SK-N-SH (cell line): Measurements from ENCODE around the gene AXIN1. TPM values are rescaled to one million over a fixed set of nuclear protein-coding genes. Genes with fewer than 3 reads are reported as not detected.

ENCODE experiments used
- CTCF ChIA-PET: fragments of 300-600, 350-600 bp; formaldehyde crosslinking; extraction: SDS; loops from one replicate; lab custom pipeline; 2021; lab: Yijun Ruan, JAX
- POLR2A ChIA-PET: fragments of 350-600 bp; sonication (Branson Sonifier 250); formaldehyde crosslinking; extraction: SDS; loops from one replicate; lab custom pipeline; 2020; ENCODE audit warnings: antibody characterized with exemption, inconsistent platforms; lab: Yijun Ruan, JAX
- DNase-seq: peaks from one replicate; pipeline ENCODE4 v3.0.0; 2012
- H2AFZ ChIP-seq: fragments of 200-600 bp; sonication (generic); 2 replicates; pipeline ENCODE4 v1.8.1; 2016; ENCODE audit warnings: antibody characterized with exemption, mild to moderate bottlenecking, low read depth
- H3F3A ChIP-seq: fragments of 200-600 bp; sonication (generic); replicated peaks from 2 replicates; pipeline ENCODE3; 2016; ENCODE audit warnings: antibody characterized with exemption, mild to moderate bottlenecking; ENCODE audit not compliant: insufficient read depth
- H3K27ac ChIP-seq, 2 experiments: fragments of 200-500 bp in 1 of 2; fragments of 200-600 bp in 1 of 2; sonication (Bioruptor generic) in 1 of 2; sonication (generic), shearing (Covaris generic) in 1 of 2; 2 replicates each; pipeline versions ENCODE4 v1.5.1 to v1.6.1; 2014 to 2016; ENCODE audit warnings: low read depth in 2 of 2, inconsistent platforms in 1 of 2, low read length in 1 of 2, mild to moderate bottlenecking in 1 of 2, mixed read lengths in 1 of 2
- H3K27me3 ChIP-seq: fragments of 200-600 bp; sonication (generic), shearing (Covaris generic); 2 replicates; pipeline ENCODE4 v1.6.1; 2016; ENCODE audit warnings: mixed run types; ENCODE audit not compliant: insufficient read depth
- H3K36me3 ChIP-seq, 2 experiments: fragments of 200-500 bp in 1 of 2; fragments of 200-600 bp in 1 of 2; sonication (Bioruptor generic) in 1 of 2; sonication (generic) in 1 of 2; replicated peaks in 1 of 2; 2 replicates each; pipeline versions ENCODE3 to v1.5.1; 2014 to 2016; ENCODE audit warnings: low read length in 1 of 2, mild to moderate bottlenecking in 1 of 2; ENCODE audit not compliant: insufficient read depth in 2 of 2, control insufficient read depth in 1 of 2
- H3K4me1 ChIP-seq, 2 experiments: fragments of 200-500 bp in 1 of 2; fragments of 200-600 bp in 1 of 2; sonication (Bioruptor generic) in 1 of 2; sonication (generic), shearing (Covaris generic) in 1 of 2; 2 replicates each; pipeline versions ENCODE4 v1.5.1 to v1.6.1; 2014 to 2016; ENCODE audit warnings: low read depth in 1 of 2, low read length in 1 of 2, mixed run types in 1 of 2; ENCODE audit not compliant: insufficient read depth in 2 of 2, control insufficient read depth in 1 of 2
- H3K4me2 ChIP-seq: fragments of 200-600 bp; sonication (generic), shearing (Covaris generic); 2 replicates; pipeline ENCODE4 v1.6.1; 2017; ENCODE audit warnings: mixed run types
- H3K4me3 ChIP-seq, 2 experiments: fragments of 200-500 bp in 1 of 2; fragments of 200-600 bp in 1 of 2; sonication (Bioruptor generic) in 1 of 2; sonication (generic), shearing (Covaris generic) in 1 of 2; 2 replicates each; pipeline versions ENCODE4 v1.5.1 to v1.8.1; 2014 to 2016; ENCODE audit warnings: low read depth in 2 of 2, inconsistent platforms in 1 of 2, low read length in 1 of 2, mild to moderate bottlenecking in 1 of 2, mixed read lengths in 1 of 2, moderate library complexity in 1 of 2
- H3K79me2 ChIP-seq: fragments of 200-600 bp; sonication (generic); 2 replicates; pipeline ENCODE4 v1.8.1; 2017; ENCODE audit warnings: mild to moderate bottlenecking; ENCODE audit not compliant: insufficient read depth
- H3K9ac ChIP-seq: fragments of 200-600 bp; sonication (generic); 2 replicates; pipeline ENCODE4 v1.6.1; 2017; ENCODE audit warnings: mixed run types
- H3K9me2 ChIP-seq: fragments of 200-600 bp; sonication (generic); 2 replicates; pipeline ENCODE4 v1.6.1; 2017; ENCODE audit warnings: mixed run types
- H3K9me3 ChIP-seq: fragments of 200-600 bp; sonication (generic); 2 replicates; pipeline ENCODE4 v1.6.1; 2017; ENCODE audit warnings: mixed run types, mild to moderate bottlenecking, moderate library complexity
- H4K20me1 ChIP-seq: fragments of 200-600 bp; sonication (generic); 2 replicates; pipeline ENCODE4 v1.6.1; 2017; ENCODE audit warnings: mild to moderate bottlenecking, mixed run types; ENCODE audit not compliant: insufficient read depth
- FOXM1 ChIP-seq: IDR thresholded peaks from 2 replicates; pipeline ENCODE4 v1.4.0; 2012; ENCODE audit warnings: low read depth, mild to moderate bottlenecking
- GABPA ChIP-seq: IDR thresholded peaks from 2 replicates; pipeline ENCODE4 v1.4.0; 2012; ENCODE audit warnings: low read depth, mild to moderate bottlenecking
- GATA2 ChIP-seq: sonication (generic); formaldehyde crosslinking; IDR thresholded peaks from 2 replicates; pipeline ENCODE4 v1.5.0; 2020; ENCODE audit warnings: mild to moderate bottlenecking, missing genetic modification reagents
- IRF3 ChIP-seq: fragments of 150-350 bp; IDR thresholded peaks from 2 replicates; pipeline ENCODE4 v1.6.1; 2016; ENCODE audit warnings: mild to moderate bottlenecking, low read depth, low read length
- JUND ChIP-seq: IDR thresholded peaks from 2 replicates; pipeline ENCODE4 v1.4.0; 2012
- MXI1 ChIP-seq: IDR thresholded peaks from 2 replicates; pipeline ENCODE4 v1.6.1; 2012; ENCODE audit warnings: mild to moderate bottlenecking, low read depth, low read length, improper control_type of control experiment
- RCOR1 ChIP-seq: fragments of 150-350 bp; IDR thresholded peaks from 2 replicates; pipeline ENCODE4 v1.6.1; 2017; ENCODE audit warnings: antibody characterized with exemption, low read length
- RFX5 ChIP-seq: IDR thresholded peaks from 2 replicates; pipeline ENCODE4 v1.6.1; 2012; ENCODE audit warnings: mild to moderate bottlenecking, improper control_type of control experiment, low read length
- RXRA ChIP-seq: IDR thresholded peaks from 2 replicates; pipeline ENCODE4 v1.4.0; 2012; ENCODE audit warnings: low read depth, mild to moderate bottlenecking, borderline replicate concordance
- SIN3A ChIP-seq: IDR thresholded peaks from 2 replicates; pipeline ENCODE4 v1.6.1; 2012; ENCODE audit warnings: low read depth, mild to moderate bottlenecking, low read length, moderate library complexity, borderline replicate concordance
- TCF12 ChIP-seq: IDR thresholded peaks from 2 replicates; pipeline ENCODE4 v1.4.0; 2012
- ZBTB33 ChIP-seq: IDR thresholded peaks from 2 replicates; pipeline ENCODE4 v1.4.0; 2012; ENCODE audit warnings: low read depth, borderline replicate concordance
- WGBS: methylation state at CpG from one replicate; pipeline ENCODE4 v1.1.6; 2017; ENCODE audit warnings: low lambda C conversion rate; 5-methylcytosine and 5-hydroxymethylcytosine counted together
- polyA plus RNA-seq, 3 experiments: library from polyadenylated mRNA; depleted of rRNA; stranded (reverse); fragments of >200 nt; gene quantifications; 2 replicates each; pipeline ENCODE4 v1.2.3, GENCODE V29; 2012
- TF ChIP-seq, protein P1 (sequence below): IDR thresholded peaks from 2 replicates; pipeline ENCODE4 v1.4.0; 2012; ENCODE audit warnings: low read depth, borderline replicate concordance

The AXIN1 gene
- polyA plus RNA-seq, 1 of the 3 experiments (the other 2 are of a cell fraction), result 19.9 TPM

DNA sequence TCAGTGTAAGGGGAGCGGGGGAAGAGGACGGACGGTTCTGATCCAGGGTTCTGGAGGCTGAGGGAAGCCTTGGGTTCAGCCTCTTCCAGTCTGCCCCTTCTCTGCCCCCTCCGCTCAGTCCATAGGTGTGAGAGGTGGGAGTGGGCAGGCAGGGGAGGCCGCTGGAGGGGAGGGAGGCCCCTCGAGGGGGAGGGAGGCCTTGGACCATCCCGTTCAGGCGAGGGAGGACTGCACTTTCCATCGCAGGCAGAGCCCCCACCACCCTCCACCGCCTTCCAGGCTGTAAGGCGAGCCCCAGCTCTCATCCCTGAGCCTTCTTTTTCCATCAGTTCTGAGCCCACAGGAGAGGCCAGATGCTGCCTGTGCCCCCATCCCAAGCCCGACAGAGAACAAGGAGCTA, 4.2 kb upstream of the AXIN1 start:
- peaks cover 2% of the 10 kb centered on the region; the same call in 1 of the 2 replicates for H3K79me2 ChIP-seq
- no peaks in the 10 kb centered on the region for H3K27me3 ChIP-seq
- POLR2A ChIA-PET, result interaction anchor here (0.6 kb wide), 1 partner anchor 9 kb away, joined by 3 read pairs; no protein-coding TSS in a partner anchor
- no peaks in the 10 kb centered on the region for H3K9me2 ChIP-seq
- TF ChIP-seq, protein P1, sequence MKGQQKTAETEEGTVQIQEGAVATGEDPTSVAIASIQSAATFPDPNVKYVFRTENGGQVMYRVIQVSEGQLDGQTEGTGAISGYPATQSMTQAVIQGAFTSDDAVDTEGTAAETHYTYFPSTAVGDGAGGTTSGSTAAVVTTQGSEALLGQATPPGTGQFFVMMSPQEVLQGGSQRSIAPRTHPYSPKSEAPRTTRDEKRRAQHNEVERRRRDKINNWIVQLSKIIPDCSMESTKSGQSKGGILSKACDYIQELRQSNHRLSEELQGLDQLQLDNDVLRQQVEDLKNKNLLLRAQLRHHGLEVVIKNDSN, result no peak
- TF ChIP-seq TCF12 (no peak), SIN3A (no peak), RXRA (no peak), GABPA (no peak), MXI1 (no peak), JUND (no peak), RFX5 (no peak), FOXM1 (no peak), IRF3 (no peak), GATA2 (CRISPR knock-in tag) (no peak), ZBTB33 (no peak), RCOR1 (no peak)
- TF ChIP-seq, all 33 proteins: peak for 0
- Histone ChIP-seq H3F3A (no peaks in the 10 kb centered on the region), H3K4me1 (peaks cover 0 to 4% of the 10 kb centered on the region in 2 experiments; a peak in 1 of 4 replicates), H3K9me3 (no peaks in the 10 kb centered on the region), H3K36me3 (no peaks in the 10 kb centered on the region), H3K9ac (no peak overlapping the region), H3K4me3 (no peak overlapping the region), H3K4me2 (no peak overlapping the region), H2AFZ (no peak overlapping the region), H3K27ac (no peak overlapping the region), H4K20me1 (no peaks in the 10 kb centered on the region)
- no peak for DNase-seq
- 62% methylated on average over 8 of the region's 12 CpGs for WGBS
- CTCF ChIA-PET, result interaction anchor here (1.2 kb wide), 3 partner anchors 111 to 291 kb away, joined by 3 read pairs; partner anchors contain the start of gene HBQ1

DNA sequence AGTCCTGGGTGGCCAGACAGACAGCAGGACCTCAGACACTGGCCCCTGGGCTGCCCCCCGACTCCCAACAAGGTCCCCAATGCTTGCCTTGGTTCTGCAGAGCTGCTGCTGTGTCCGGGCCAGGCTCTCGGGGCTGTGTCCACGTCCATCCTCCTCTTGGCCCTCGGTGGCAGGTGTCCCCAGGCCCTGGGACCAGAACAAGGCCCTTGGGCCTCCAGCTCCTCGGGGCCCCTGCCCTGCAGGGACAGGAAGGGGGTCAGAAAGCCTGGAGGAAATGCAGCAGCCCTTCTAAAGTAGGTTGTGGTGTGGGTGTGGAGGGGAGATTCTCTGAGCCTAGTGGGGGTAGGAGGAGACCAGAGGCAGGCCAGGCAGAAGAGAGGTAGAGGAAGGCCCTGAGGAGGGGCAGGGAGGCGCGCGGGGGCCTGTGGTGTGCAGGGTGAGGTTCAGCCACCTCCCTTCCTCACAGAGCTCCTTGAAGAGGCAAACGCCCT, 2.5 kb upstream of the AXIN1 start:
- peaks cover 4 to 6% of the 10 kb centered on the region in 2 experiments for H3K36me3 ChIP-seq
- peaks cover 0 to 4% of the 10 kb centered on the region in 2 experiments; a peak in 2 of 4 replicates for H3K4me1 ChIP-seq
- no peaks in the 10 kb centered on the region for H3K9me2 ChIP-seq
- no peak for DNase-seq
- H3K4me2 ChIP-seq, result no peak overlapping the region
- 84% methylated on average over 8 of the region's 10 CpGs for WGBS
- POLR2A ChIA-PET, result no interaction called here
- H2AFZ ChIP-seq, result no peak overlapping the region
- H4K20me1 ChIP-seq, result peaks cover 12% of the 10 kb centered on the region; the same call in 1 of the 2 replicates
- peaks cover 20% of the 10 kb centered on the region for H3K79me2 ChIP-seq
- no peaks in the 10 kb centered on the region for H3K27me3 ChIP-seq
- CTCF ChIA-PET, result interaction anchor here (0.8 to 1.2 kb wide), 3 partner anchors 14 to 238 kb away, joined by 3 to 4 read pairs (median 4); no protein-coding TSS in a partner anchor
- no peaks in the 10 kb centered on the region for H3F3A ChIP-seq
- H3K9ac ChIP-seq, result no peak overlapping the region
- no peak overlapping the region for H3K4me3 ChIP-seq
- TF ChIP-seq FOXM1, result no peak
- TF ChIP-seq, all 33 proteins: peak for 0
- H3K9me3 ChIP-seq, result no peaks in the 10 kb centered on the region
- H3K27ac ChIP-seq, result no peak overlapping the region
